HEK293T (cell line): Measurements from ENCODE around the gene DSCAM.

Source experiments
- ARNT ChIP-seq: fragments of 450-650 bp; IDR thresholded peaks from 2 replicates; pipeline ENCODE4 v1.6.1; 2017; ENCODE audit warnings: mild to moderate bottlenecking
- BHLHE40 ChIP-seq: fragments of 450-650 bp; IDR thresholded peaks from 2 replicates; pipeline ENCODE4 v1.6.1; 2016; ENCODE audit warnings: mild to moderate bottlenecking, moderate library complexity, borderline replicate concordance
- CTBP1 ChIP-seq: fragments of 450-650 bp; IDR thresholded peaks from 2 replicates; pipeline ENCODE4 v1.6.1; 2016; ENCODE audit warnings: borderline replicate concordance
- ELF4 ChIP-seq: fragments of 450-650 bp; IDR thresholded peaks from 2 replicates; pipeline ENCODE4 v1.6.1; 2017; ENCODE audit warnings: antibody characterized with exemption
- FOXM1 ChIP-seq: fragments of 450-650 bp; IDR thresholded peaks from 2 replicates; pipeline ENCODE4 v1.6.1; 2017; ENCODE audit warnings: mild to moderate bottlenecking, borderline replicate concordance
- HDGF ChIP-seq: fragments of 450-650 bp; IDR thresholded peaks from 2 replicates; pipeline ENCODE4 v1.6.1; 2017; ENCODE audit warnings: antibody characterized with exemption, borderline replicate concordance
- NFRKB ChIP-seq: fragments of 450-650 bp; IDR thresholded peaks from 2 replicates; pipeline ENCODE4 v1.6.1; 2016; ENCODE audit warnings: mild to moderate bottlenecking, moderate library complexity
- PKNOX1 ChIP-seq: fragments of 450-650 bp; IDR thresholded peaks from 2 replicates; pipeline ENCODE4 v1.6.1; 2016
- TARDBP ChIP-seq: fragments of 450-650 bp; IDR thresholded peaks from 2 replicates; pipeline ENCODE4 v1.6.1; 2016

GRCh38 chr21:40021558-40022351, 825.2 kb downstream of the DSCAM start:
- TF ChIP-seq NFRKB (no peak), BHLHE40 (no peak), HDGF (no peak), ARNT (no peak), FOXM1 (no peak), TARDBP (no peak), ELF4 (no peak), CTBP1 (no peak), PKNOX1 (no peak)
